KBM-7 (cell line): ENCODE results near the gene DIAPH2.
"Not testable (repeated sequence)": the region's sequence is repeated elsewhere in the genome, so short reads cannot be mapped to it uniquely, and the experiment has no call there.

Source experiments
- DNase-seq: peaks from one replicate; pipeline ENCODE4 v3.0.0-alpha.2; 2015
- in situ Hi-C: fragments of 300-500 bp; cut with MboI; formaldehyde crosslinking; loops from 2 replicates; pipeline ENCODE4 v1.14.3; 2020; ENCODE audit warnings: low sequenced_read_pairs, low pct_unique_long_range_greater_than_20kb, mixed read lengths

The DIAPH2 gene

DNA sequence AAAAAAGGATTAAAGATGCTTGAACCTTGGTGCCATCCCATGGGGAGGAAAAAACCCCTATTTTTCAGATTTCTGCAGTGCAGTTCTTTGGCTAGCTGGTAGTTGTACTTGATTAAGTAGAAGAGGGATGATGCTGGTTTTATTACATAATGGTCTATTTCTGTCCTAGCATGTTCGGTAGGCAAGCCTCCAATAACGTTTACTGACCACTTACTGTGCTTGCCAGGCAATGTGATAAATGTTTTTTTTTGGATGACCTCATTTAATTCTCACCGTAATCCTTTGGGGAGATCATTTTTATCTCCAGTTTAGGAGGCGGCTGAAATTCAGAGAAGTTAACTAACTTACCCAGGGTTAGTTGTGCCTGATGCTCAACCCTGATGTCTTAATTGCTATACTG is 106.9 kb downstream of the DIAPH2 start:
- in situ Hi-C loops: no loop called here
- DNase-seq: no peak

GRCh38 chrX:96792047-96792446 is 107.4 kb downstream of the DIAPH2 start:
- in situ Hi-C loops: no loop called here
- DNase-seq: no peak

DNA sequence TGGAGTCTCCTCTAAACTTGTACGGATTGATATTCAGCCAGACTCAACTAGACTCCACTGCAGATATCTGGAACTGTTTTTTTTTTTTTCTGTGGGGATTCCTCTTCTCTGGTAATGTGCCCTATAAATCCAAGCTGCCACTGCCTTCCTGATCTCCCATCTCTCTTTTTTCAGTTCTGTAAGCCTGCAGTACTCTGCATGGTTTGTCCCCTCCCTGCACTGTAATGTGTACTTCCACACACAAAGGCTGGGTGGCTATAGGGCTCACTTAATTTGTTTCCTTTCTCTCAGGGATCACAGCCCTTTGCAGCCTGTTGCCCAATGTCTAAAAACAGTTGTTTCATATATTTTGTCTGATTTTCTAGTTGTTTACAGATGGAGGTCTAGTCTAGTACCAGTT is 114.3 kb downstream of the DIAPH2 start:
- in situ Hi-C loops: no loop called here
- no peak for DNase-seq

DNA sequence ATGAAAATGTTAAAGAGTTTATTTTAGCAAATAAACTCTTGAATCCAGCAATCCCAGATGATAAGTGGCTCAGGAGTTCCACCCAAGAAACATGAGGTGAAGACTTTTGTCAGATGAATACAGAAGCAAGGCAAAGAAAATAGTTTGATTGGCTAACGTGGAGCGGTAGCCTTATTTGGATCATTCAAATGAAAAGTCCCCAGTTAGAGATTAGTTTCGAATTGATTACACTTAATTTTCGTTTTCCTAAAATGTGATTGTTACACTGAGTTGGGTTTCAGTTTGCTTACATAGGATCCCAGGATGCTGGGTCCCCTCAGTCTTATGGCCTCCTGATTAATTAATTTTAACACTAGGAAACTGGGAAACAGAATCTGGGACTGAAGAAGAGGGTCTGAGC is 122.7 kb downstream of the DIAPH2 start:
- no peak for DNase-seq
- in situ Hi-C loops: no loop called here

DNA sequence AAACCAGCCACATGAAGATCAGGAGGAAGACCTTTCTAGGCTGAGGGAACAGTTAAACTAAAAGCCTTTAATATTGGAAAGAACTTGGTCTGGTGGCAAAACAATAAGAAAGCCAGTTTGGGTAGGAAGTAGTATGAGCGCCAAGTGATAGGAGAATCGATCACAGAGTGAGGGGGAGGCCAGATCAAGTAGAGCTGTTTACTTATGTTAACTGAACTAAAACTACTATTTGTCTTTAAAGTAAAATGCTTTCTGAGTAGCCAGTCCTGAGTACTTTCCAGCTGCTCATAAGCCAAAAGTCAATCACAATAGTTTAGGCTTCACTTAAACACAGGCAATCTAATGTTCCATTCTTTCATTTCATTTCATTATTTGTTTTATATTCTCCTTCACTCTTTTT is 136.3 kb downstream of the DIAPH2 start:
- in situ Hi-C loops: no loop called here
- DNase-seq: no peak

- no peak for DNase-seq
Observed at GRCh38 chrX:96824166-96824565, 139.5 kb downstream of the DIAPH2 start.

DNA sequence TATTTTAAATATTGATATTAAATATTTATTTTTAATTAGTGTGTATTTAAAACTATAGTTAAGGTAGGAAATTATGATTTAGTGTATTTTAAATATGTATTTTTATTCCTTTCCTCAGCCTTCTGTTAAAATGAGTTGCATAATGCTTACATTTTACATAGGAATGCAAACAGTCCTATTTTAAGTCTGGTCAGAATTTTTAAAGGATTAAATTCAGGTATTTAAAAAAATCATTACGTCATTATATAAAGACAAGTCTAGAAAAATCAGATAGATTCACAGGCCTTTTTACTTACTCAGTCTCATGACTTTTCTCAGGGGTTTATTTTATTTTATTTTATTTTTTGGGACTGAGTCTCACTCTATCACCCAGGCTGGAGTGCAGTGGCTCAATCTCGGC is 148.7 kb downstream of the DIAPH2 start:
- no peak for DNase-seq
- in situ Hi-C loops: no loop called here

More at GRCh38 chrX:96824166-96824565, 139.5 kb downstream of the DIAPH2 start:
- in situ Hi-C loops: no loop called here

DNA sequence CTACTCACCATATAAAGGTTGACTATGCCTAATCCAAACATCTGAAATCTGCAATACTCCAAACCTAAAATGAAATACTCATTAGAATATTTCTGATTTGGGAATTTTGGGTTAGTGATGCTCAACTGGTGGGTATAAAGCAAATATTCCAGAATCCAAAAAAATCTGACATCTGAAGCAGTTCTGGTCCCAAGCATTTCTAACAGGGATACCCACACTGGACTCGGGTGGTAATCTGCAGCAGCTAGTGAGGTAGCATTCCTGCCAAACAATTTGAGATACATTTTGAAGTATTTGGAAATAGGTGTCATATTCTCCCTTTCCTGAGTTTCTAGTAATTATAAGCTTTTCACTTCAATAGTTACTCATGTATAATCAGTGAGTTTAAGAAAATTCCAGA is 149.5 kb downstream of the DIAPH2 start:
- in situ Hi-C loops: no loop called here
- DNase-seq: no peak

DNA sequence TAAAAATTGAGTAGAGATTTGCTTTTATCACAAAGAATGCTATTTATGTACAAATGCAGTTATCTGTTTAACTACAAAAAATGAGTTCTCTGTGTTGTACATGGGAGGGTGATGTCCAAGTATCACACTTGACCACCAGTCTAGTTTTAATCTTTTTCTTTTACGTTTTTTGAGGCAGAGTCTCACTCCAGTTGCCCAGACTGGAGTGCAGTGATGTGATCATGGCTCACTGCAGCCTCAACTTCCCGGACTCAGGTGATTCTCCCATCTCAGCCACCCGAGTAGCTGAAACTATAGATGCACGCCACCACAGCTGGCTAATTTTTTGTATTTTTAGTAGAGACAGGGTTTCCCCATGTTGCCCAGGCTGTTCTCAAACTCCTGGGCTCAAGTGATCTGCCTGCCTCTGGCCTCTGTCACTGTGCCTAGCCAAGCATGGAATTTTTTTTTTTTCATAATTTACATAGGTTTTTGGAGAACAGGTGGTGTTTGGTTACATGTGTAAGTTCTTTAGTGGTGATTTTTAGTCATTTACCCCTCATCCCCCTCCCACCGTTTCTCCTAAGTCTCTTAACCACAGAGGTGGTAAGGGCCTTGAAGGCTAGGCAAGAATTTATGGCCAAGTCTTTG is 151.1 kb downstream of the DIAPH2 start:
- in situ Hi-C loops: no loop called here
- no peak for DNase-seq

DNA sequence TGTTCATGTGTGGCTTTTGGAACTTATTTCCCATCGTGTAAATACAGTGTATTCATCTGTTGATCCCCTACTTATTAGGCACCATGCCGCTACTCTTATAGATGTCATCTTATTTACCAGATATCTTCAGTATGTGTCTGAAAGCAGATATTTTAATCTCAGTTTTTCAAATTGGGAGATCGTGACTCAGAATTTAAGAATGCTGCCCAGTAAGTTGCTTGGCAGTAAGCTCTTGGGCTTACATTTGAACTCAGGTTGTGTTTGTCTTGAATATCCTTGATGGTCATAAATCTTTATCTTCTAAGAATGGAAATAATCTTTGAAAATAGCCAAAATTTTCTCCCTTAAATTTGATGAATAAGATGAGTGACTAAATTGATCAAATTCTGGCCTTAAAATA is 153.2 kb downstream of the DIAPH2 start:
- in situ Hi-C loops: no loop called here
- DNase-seq: no peak

GRCh38 chrX:96838537-96838936 is 153.9 kb downstream of the DIAPH2 start:
- DNase-seq: no peak
- in situ Hi-C loops: no loop called here

DNA sequence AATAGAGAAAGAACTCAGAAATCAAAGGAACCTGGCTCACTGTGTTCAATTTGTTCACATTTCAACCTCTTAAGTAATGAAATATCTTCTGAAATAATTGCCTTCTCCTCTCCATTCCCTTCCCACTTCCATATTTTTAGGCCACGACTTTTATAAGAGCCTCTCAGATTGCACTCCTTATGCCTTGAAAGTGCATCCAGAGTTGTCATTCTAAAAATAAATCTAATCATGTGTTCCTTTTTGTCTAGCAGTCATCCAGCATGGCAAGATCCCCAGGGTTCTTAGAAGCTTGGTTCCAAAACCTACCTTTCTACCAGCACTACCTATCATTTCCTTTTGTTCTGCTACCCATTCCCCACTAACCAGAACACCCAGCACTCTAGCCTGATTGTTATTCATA is 156.7 kb downstream of the DIAPH2 start:
- no peak for DNase-seq
- in situ Hi-C loops: no loop called here

GRCh38 chrX:96841866-96842265 is 157.2 kb downstream of the DIAPH2 start:
- in situ Hi-C loops: not testable (repeated sequence)

DNA sequence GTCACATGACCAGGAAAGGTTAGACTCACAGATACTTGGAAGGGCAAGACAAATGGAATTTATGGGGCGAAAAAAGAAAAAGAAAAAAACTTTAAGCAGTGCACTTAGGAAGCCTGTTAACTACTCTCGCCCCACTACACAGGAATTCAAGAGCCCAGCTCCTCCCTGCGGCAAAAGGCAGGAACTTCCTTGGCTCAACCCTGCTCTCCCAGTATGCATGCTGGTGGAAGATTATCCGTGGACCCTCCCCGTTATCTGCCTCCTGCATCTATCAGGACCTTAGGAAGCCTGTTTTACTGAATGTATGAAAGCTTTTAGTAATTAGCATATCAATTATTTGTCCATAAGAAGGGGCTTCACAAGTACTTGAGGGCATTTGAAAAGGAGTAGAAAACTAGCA is 158.9 kb downstream of the DIAPH2 start:
- DNase-seq: no peak
- in situ Hi-C loops: no loop called here

More at GRCh38 chrX:96841866-96842265, 157.2 kb downstream of the DIAPH2 start:
- DNase-seq: not testable (repeated sequence)

DNA sequence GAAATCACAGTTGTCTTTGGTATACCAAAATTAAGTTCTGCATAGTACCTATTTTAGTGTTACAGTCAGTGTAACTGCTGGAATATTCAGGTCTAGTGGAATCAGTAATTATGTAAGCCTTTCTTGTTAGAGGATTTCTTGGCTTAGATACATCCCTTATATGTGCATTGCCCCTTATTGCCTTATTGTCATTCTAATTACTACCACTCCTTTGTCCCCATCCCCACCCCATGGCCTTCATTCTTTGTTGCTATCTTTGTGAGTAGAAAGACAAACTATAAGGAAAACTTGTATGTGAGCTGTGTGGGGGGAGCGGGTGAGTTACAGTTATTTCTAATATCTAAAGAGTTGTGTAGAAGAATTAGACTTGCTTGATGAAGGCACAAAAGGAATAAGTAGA is 162.2 kb downstream of the DIAPH2 start:
- DNase-seq: no peak
- in situ Hi-C loops: no loop called here

- DNase-seq, in situ Hi-C loops: not testable (repeated sequence)
Observed at GRCh38 chrX:96859422-96859821, 174.8 kb downstream of the DIAPH2 start.

GRCh38 chrX:96861218-96861617 is 176.6 kb downstream of the DIAPH2 start:
- DNase-seq: peak; percentile 60
- in situ Hi-C loops: no loop called here

DNA sequence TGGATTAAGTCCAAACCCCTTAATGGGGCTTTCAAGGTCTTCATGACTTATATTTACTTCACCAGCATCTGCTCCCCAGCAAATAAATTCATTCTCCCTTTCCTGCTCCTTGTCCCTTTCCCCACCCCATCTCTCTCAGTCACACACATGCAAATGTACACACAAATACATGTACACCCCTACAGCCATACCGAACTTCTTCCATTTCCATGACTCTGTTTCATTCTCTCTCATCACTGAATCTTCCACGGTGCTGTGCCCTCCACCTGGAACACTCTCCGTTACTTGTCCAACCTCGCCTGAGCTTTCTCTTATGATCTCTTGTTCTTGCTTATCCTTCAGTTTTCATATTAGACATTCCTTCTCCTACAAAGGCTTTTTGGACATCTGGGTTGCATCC is 177.0 kb downstream of the DIAPH2 start:
- no peak for DNase-seq
- in situ Hi-C loops: no loop called here

DNA sequence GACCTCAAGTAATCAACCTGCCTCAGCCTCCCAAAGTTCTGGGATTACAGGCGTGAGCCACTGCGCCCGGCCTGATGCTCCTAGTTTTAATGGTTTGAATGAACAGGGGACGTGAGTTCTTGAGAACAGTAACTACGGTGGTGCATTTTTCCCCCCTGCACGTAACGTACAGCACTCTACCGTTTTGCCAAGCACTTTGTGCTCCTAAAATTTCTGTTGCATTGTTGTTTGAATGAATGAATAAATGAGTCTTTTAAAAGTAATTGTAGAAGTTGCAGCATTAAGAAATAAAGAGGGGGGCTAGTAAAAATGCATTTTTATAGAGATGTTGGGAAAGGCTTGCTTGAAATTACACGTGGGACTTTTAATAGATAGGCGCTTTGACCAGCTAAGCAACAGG is 199.0 kb downstream of the DIAPH2 start, which contains the start of gene RPA4:
Gene RPA4, plus strand, starts transcription at position 301 of the 400 bp plus-strand sequence. CDS start 403 bp downstream, outside the sequence.
- in situ Hi-C loops: no loop called here
- no peak for DNase-seq

- in situ Hi-C loops: no loop called here
- no peak for DNase-seq
Observed at GRCh38 chrX:96884027-96884426, 199.4 kb downstream of the DIAPH2 start.

GRCh38 chrX:96889726-96890125 is 205.1 kb downstream of the DIAPH2 start:
- no peak for DNase-seq
- in situ Hi-C loops: no loop called here
